Measurements from ENCODE around the gene NDRG3. TPM values are rescaled to one million over a fixed set of nuclear protein-coding genes. Genes with fewer than 3 reads are reported as not detected.

NDRG3 gene
- total and polyA plus RNA-seq, 10 of the 15 experiments (the other 5 are each of a cell fraction or from before 2014, with no cell fraction given), result 11.2 to 29.7 (median 14.9) TPM

GRCh38 chr20:36792422-36792821 is 46.5 kb upstream of the NDRG3 start (continued):
- TF ChIP-seq SKIL (IDR thresholded peaks at IDR 0.05; ENCODE audit: low read depth, poor library complexity, severe bottlenecking), result no peak

- in situ Hi-C loops (cut with MboI) (no loop called here), intact Hi-C loops (cut with micrococcal nuclease; ENCODE audit: unreplicated experiment) (loop anchor here (1.0 kb wide), 1 partner anchor 72 kb away; no protein-coding TSS in a partner anchor)
- SMC1A ChIA-PET (ENCODE audit: uncharacterized antibody, unreplicated experiment), result interaction anchor here (0.6 to 2.2 kb wide), 4 partner anchors 16 to 91 kb away, joined by 3 to 7 read pairs (median 3); no protein-coding TSS in a partner anchor
These were observed 46.0 kb upstream of the NDRG3 start for GRCh38 chr20:36791862-36792261.

More at GRCh38 chr20:36791862-36792261, 46.0 kb upstream of the NDRG3 start:
- TF ChIP-seq PML (IDR thresholded peaks at IDR 0.05; ENCODE audit: low read length), result no peak
- TF ChIP-seq CHD4 (IDR thresholded peaks at IDR 0.05), result no peak
- no peak for TF ChIP-seq NR2F1 (conservative IDR thresholded peaks at IDR 0.05)
- no peak for TF ChIP-seq WRNIP1 (IDR thresholded peaks at IDR 0.05; ENCODE audit: borderline replicate concordance, low read depth, low read length)
- TF ChIP-seq ZNF592 (IDR thresholded peaks at IDR 0.05), result no peak
- TF ChIP-seq ASH2L (IDR thresholded peaks at IDR 0.05; ENCODE audit: borderline replicate concordance, low read depth), result no peak
- TF ChIP-seq RBBP5 (conservative IDR thresholded peaks at IDR 0.05), result no peak
- TF ChIP-seq TCF12 (IDR thresholded peaks at IDR 0.05; ENCODE audit: low read depth, low read length), result no peak
- TF ChIP-seq RCOR1 (conservative IDR thresholded peaks at IDR 0.05; ENCODE audit: low read depth, low read length), result no peak
- no peak for TF ChIP-seq HDAC2 (IDR thresholded peaks at IDR 0.05)
- no peak for TF ChIP-seq ZNF24 (IDR thresholded peaks at IDR 0.05)
- H3K27me3 ChIP-seq (replicated peaks in 1 of 2; ENCODE audit: control insufficient read depth in 2 of 2, insufficient read depth in 2 of 2, low read length in 1 of 2), result no peaks in the 10 kb centered on the region
- ChIA-PET CTCF (interaction anchor here (1.0 to 2.0 kb wide), 5 partner anchors 15 to 178 kb away, joined by 3 to 9 read pairs (median 3); no protein-coding TSS in a partner anchor), POLR2A (interaction anchor here (0.7 kb wide), 1 partner anchor 92 kb away, joined by 4 read pairs; no protein-coding TSS in a partner anchor), RAD21 (ENCODE audit: unreplicated experiment) (interaction anchor here (0.9 to 2.1 kb wide), 5 partner anchors 17 to 95 kb away, joined by 3 to 6 read pairs (median 4); a partner anchor contains a TSS)
- WGBS (ENCODE audit: insufficient coverage, insufficient replicate concordance, low lambda C conversion rate, missing lambda C conversion rate), result 98% methylated on average over 5 of the region's 5 CpGs
- H3K4me1 ChIP-seq (ENCODE audit: control insufficient read depth, insufficient read depth, low read length), result peaks cover 7% of the 10 kb centered on the region; the same call in 1 of the 2 replicates
- no peaks in the 10 kb centered on the region for H3K79me2 ChIP-seq (ENCODE audit: control insufficient read depth, insufficient read depth, low read length)
- no peaks in the 10 kb centered on the region for H4K20me1 ChIP-seq (ENCODE audit: control insufficient read depth, insufficient read depth)
- no peak overlapping the region for H3K9ac ChIP-seq (ENCODE audit: control insufficient read depth, insufficient read depth, low read length)
- H3K27ac ChIP-seq (ENCODE audit: control insufficient read depth, insufficient read depth), result no peak overlapping the region
- DNase-seq (ENCODE audit: low read depth, low spot score) (no peak), ATAC-seq (peak; percentile 21; the same call in 2 of the 3 replicates), FAIRE-seq (no peak)
- no peaks in the 10 kb centered on the region for H3K9me3 ChIP-seq (replicated peaks; ENCODE audit: control insufficient read depth, insufficient read depth, low read length)
- H3K4me3 ChIP-seq, result no peak overlapping the region
- BruUV-seq (replicated peaks), result no TSS peak
- no peak overlapping the region for H3K4me2 ChIP-seq (ENCODE audit: control insufficient read depth, insufficient read depth)
- H2AFZ ChIP-seq (ENCODE audit: control insufficient read depth, low read depth, low read length), result no peak overlapping the region
- peaks cover 0 to 14% of the 10 kb centered on the region in 2 experiments; a peak in 3 of 4 replicates for H3K36me3 ChIP-seq (ENCODE audit: control insufficient read depth in 2 of 2, insufficient read depth in 2 of 2, low read length in 1 of 2)
